ENCODE results near the gene ARRB1.

DNA sequence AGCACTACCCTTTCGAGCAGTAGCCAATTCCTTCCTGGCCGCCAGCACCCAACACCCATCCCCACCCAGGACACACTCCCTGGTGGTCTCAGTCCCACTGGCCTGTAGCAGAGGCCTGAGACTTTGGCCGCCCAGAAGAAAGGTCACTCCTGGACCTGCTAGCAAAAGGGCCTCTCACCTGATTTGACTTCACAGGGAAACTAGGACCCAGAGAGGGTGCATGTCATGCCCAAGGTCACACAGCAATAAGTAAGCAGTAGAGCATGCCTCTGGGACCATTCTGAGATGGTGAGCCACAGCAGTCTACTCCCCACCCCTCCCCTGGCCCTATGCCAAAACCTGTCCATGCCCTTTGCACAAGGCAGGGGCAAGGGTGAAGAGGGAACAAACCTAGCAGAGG is 7.3 kb downstream of the ARRB1 start:
- TF ChIP-seq, protein P1, sequence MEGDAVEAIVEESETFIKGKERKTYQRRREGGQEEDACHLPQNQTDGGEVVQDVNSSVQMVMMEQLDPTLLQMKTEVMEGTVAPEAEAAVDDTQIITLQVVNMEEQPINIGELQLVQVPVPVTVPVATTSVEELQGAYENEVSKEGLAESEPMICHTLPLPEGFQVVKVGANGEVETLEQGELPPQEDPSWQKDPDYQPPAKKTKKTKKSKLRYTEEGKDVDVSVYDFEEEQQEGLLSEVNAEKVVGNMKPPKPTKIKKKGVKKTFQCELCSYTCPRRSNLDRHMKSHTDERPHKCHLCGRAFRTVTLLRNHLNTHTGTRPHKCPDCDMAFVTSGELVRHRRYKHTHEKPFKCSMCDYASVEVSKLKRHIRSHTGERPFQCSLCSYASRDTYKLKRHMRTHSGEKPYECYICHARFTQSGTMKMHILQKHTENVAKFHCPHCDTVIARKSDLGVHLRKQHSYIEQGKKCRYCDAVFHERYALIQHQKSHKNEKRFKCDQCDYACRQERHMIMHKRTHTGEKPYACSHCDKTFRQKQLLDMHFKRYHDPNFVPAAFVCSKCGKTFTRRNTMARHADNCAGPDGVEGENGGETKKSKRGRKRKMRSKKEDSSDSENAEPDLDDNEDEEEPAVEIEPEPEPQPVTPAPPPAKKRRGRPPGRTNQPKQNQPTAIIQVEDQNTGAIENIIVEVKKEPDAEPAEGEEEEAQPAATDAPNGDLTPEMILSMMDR (IDR thresholded peaks at IDR 0.05) = no peak
- TF ChIP-seq, protein P2, sequence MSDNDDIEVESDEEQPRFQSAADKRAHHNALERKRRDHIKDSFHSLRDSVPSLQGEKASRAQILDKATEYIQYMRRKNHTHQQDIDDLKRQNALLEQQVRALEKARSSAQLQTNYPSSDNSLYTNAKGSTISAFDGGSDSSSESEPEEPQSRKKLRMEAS (IDR thresholded peaks at IDR 0.05) = no peak
- no peak for TF ChIP-seq MYC (IDR thresholded peaks at IDR 0.05; ENCODE audit: borderline replicate concordance, low read length)
- no peak for TF ChIP-seq JUN (IDR thresholded peaks at IDR 0.05)

Measured in A549 (cell line).